Embryonic facial prominence (tissue), 1 donor: ENCODE results near the gene ANAPC16.
A peak's percentile ranks its signal among the peaks of the same experiment; 100 is the strongest.
"Not testable (repeated sequence)": the region's sequence is repeated elsewhere in the genome, so short reads cannot be mapped to it uniquely, and the experiment has no call there.

Experiments
- DNase-seq: peaks from one replicate; pipeline ENCODE4 v3.0.0-alpha.2; 2016; ENCODE audit errors: extremely low spot score

ANAPC16 gene

DNA sequence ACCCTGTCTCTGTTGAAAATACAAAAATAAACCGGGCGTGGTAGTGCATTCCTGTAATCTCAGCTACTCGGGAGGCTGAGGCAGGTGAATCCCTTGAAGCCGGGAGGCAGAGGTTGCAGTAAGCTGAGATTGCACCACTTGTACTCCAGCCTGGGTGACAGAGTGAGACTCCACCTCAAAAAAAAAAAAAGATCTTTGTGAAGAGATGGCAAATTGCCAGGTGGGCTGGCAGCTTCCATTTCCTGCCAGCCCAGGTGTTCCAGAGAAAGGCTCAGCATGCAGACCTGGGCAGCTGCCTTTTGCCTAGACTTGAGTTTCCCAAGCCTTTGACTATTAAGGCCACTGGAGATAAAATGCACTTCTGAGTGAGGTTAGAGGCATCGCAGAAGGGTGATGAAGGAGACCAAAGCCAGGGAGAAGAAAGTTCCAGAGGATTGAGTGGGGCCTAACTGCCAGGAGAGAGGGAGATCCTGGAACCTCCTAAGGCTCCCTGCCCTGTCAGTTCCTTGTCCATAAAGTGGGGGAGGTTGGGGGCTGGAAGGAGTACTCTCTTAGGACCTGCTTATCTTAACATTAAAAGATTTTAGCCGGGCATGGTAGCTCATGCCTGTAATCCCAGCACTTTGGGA lies 47.9 kb downstream of the ANAPC16 start:
- DNase-seq, result no peak

DNA sequence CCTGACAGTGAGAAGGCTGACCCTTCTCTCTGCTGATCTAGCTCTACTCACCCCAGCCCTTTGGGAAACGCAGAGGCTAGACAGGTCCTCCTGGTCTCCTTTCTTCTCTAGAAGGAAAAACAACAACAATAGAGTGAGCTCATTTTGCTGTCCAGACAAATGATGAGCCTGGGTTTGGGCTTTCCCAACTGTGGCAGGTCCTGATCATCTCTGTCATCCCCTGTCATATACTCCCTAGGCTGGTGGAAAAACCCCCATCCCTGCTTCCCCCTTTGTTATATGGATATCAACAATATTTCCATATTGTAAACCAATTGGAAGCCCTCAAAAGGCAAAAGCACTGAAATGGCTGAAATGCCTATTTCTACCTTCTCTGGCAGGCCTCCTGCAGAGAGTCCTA lies 48.7 kb downstream of the ANAPC16 start:
- no peak for DNase-seq

DNA sequence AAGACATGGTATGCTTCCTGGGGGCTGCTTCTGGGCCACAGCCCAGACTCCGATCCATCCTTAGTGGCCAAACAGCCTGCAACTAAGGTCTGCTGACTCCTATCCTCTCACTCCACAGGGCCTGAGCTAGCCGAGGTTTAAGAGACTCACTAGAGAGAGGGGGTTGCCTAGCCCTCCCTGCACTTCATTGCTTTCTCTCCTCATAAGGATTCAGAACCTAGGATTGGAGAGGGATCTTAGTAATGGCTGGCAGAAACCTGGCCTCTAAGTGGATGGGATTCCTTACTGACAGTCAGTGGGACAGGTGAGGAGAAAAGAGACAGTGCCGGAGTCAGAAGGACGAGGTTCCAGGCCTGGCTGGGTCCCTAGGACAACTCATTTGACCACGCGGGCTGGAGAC lies 49.7 kb downstream of the ANAPC16 start:
- no peak for DNase-seq

DNA sequence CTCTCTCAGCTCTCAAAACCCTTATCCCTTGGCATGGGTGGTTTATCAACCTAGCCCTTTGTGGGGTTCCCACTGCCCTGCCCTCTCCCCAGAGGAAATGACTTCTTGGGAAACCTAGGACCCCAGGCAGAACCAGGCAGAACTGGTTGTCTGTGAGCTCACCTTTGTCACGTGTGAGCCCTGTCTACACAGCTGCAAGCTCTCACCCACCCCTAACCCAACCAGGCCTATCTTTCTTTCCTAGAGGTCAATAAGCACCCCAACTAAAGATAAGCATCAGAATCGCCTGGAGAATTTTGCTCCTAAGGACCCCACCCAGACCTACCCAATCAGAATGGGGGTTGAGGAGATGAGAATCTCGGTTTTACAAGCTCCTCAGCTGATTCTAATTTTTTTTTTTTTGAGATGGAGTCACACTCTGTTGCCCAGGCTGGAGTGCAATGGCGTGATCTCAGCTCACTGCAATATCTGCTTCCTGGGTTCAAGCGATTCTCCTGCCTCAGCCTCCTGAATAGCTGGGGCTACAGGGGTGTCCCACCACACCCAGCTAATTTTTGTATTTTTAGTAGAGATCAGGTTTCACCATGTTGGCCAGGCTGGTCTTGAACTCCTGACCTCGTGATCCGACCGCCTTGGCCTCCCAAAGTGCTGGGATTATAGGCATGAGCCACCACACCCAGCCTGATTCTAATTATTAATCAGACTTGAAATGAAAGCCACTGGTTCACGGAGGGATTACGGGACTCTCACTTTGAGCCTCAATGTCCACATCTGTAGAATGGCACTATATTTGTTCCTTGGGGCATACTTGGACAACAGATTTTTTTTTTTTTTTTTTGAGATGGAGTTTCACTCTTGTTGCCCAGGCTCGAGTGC lies 50.4 kb downstream of the ANAPC16 start:
- DNase-seq, result no peak

DNA sequence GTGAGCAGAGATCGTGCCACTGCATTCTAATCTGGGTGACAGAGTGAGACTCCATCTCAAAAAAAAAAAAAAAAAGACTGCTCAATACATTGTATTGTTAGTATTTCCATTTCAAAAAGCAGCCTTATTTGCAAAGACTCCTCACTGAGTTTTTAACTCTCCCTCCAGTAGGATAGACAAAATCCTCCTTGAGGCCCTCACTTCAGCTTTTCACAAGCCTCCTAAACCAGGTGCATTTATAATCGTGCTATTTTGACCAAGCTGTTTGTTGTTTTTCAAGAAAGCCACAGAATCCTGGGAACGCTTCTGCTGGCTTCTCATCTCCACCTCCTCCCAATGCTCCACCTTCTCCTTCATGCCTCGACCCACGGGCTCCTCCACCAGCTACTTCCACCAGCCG lies 51.6 kb downstream of the ANAPC16 start:
- DNase-seq, result no peak

DNA sequence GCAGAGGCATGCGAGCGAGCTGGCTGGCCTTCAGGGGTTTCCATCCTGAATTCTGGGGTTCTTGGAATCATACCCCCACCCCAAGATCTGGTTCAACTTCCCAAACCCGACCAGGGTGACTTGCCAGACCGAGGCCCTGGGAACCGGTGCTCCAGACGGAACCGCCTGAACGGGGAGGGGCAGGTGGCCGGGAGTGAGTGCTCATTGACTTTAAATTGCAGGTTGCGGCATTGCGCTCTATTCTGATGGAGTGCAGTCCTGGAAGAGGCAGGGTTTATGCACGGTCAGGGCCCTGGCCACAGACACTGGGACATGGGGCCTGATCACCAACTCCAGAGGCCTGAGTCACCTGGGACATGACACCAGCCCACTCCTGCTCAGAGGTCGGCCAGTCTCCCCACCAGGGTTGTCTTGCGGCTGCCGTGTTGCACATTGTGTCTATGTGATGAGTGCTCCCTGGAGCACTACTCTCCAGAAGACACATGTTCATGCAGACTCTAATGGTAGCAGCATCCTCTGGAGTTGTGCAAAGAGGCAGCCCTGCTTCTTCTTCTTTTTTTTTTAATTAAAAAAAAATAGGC lies 52.1 kb downstream of the ANAPC16 start:
- no peak for DNase-seq

DNA sequence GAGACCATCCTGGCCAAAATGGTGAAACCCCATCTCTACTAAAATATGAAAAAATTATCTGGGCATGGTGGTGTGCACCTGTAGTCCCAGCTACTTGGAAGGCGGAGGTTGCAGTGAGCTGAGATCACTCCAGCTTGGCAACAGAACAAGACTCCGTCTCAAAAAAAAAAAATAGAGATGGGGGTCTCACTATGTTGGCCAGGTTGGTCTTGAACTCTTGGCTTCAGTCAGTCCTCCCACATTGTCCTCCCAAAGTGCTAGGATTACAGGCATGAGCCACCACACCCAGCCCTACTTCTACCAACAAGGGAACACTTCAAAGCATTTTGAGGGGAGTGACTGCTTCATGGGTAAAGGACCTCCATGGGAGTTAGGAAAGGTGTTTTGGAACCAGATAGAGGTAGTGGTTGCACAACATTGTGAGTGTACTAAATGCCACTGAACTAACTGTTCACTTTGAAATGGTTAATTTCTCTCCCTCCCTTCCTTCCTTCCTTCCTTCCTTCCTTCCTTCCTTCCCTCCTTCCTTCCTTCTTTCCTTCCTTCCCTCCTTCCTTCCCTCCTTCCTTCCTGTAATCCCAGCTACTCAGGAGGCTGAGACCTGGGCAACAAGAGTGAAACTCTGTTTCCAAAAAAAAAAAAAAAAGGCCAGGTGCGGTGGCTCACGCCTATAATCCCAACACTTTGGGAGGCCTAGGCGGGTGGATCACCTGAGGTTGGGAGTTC lies 52.8 kb downstream of the ANAPC16 start:
- DNase-seq, result not testable (repeated sequence)

DNA sequence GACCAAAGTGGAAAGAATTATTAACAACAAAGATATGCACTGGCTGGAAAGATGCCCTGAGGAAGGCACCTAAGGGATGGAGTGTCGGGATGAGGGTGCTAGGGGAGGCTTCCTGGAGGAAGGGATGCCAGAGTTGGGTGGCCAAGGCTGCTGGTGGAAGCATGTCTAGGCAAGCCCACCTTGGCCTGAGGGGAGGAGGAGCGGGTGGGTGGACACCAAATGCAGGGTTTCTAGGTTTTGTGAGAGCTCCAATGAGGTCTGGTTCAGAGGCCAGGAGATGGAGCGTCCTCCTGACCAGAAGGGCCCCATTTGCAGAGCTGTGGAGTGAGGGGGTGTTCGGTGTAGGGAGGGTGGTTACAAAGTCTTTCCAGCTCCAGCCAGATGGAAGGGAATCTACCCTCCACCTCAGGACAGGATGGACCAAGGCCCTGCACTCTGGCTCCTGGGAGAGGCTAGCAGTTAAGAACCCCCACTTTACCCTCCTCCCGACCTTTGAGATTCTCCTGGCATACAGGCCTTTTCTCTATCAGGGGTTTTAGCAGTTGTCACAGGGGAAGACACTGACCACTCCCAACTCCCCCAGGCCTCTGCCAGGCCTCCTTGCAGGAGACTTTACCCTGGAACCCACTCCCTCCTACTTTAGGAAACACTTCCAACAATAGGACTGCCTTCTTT lies 54.9 kb downstream of the ANAPC16 start:
- no peak for DNase-seq

DNA sequence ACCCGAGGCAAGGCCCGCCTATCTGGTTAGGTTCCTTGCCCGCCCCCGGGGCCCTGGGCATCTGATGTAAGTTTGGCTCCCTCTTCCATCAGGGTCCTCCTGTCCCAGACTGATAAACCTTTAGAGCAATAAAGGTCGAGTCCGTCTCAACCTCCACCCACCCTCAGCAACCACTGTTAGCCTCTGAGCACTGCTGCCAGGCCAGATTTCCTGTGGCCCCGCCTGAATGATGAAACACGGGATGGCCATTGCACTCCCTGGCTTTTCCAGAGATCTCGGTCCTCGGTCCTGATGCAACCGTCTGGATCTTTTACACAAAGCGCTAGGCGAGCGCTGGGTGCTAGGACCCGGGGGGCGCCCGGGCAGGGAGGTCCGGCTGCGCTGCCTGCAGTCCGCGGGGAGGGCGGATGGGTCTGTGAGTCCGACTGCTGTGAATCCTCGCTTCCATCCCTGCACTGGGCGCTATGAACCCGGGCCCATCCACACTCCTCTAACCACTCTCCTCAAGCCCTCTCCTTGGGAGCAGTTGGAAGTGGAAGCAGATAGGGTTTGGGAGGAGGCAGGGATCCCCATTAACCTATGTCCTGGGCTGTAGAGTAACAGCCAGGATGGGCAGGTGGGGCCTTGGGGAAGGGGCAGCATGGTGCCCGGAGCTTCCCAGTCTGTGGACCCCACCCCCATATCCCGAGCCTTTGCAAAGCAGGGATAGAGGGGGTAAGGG lies 57.0 kb downstream of the ANAPC16 start:
- no peak for DNase-seq

DNA sequence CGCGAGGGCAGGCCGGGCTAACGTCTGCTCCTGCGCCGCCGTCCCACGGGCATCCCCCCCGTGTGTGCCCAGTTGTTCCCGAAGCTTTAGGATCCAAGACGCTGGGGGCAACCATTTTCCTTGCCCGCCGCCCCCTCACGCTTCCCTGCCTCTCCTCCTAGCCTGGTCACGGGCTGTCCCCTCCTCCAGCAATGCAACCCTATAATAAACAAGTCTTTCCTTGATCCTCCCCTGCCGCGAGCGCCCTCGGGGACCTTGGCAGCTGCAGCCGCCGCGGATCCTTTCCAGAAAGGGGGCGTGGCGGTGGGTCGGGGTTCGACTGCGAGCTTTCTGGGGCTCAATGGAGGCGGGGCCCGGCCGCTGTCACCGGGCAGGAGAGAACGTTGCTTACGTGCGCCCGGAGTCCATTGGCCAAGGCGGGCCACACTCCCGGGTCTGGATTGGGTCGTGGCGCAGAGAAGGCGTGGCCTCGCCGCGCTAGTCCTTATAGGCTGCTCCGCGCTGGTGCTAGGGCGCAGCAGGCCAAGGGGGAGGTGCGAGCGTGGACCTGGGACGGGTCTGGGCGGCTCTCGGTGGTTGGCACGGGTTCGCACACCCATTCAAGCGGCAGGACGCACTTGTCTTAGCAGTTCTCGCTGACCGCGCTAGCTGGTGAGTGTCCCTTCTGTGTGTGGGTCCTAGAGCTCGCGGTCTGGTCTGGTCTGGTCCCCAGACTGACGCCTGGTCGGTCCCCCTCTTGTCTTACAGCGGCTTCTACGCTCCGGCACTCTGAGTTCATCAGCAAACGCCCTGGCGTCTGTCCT lies 57.8 kb downstream of the ANAPC16 start, which contains the start of gene DDIT4:
Gene DDIT4, plus strand, starts transcription at position 515 of the 803 bp plus-strand sequence. CDS start 293 bp downstream, outside the sequence.
- peak; percentile 97 for DNase-seq

DNA sequence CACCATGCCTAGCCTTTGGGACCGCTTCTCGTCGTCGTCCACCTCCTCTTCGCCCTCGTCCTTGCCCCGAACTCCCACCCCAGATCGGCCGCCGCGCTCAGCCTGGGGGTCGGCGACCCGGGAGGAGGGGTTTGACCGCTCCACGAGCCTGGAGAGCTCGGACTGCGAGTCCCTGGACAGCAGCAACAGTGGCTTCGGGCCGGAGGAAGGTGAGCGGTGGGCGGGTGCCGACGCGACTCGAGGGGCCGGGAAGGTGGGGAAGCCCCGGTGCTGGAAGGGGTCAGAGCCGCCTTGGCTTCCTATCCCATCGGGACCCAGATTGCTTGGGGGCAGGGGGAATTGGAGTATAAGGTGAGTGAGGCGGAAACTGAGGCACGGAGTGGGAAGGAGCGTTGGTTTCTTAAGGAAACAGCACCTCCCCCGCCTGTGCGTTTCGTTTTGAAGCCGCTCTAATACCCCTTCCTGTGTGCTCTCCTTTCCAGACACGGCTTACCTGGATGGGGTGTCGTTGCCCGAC lies 58.5 kb downstream of the ANAPC16 start:
- DNase-seq, result no peak

DNA sequence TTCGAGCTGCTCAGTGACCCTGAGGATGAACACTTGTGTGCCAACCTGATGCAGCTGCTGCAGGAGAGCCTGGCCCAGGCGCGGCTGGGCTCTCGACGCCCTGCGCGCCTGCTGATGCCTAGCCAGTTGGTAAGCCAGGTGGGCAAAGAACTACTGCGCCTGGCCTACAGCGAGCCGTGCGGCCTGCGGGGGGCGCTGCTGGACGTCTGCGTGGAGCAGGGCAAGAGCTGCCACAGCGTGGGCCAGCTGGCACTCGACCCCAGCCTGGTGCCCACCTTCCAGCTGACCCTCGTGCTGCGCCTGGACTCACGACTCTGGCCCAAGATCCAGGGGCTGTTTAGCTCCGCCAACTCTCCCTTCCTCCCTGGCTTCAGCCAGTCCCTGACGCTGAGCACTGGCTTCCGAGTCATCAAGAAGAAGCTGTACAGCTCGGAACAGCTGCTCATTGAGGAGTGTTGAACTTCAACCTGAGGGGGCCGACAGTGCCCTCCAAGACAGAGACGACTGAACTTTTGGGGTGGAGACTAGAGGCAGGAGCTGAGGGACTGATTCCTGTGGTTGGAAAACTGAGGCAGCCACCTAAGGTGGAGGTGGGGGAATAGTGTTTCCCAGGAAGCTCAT lies 59.0 kb downstream of the ANAPC16 start:
- no peak for DNase-seq

DNA sequence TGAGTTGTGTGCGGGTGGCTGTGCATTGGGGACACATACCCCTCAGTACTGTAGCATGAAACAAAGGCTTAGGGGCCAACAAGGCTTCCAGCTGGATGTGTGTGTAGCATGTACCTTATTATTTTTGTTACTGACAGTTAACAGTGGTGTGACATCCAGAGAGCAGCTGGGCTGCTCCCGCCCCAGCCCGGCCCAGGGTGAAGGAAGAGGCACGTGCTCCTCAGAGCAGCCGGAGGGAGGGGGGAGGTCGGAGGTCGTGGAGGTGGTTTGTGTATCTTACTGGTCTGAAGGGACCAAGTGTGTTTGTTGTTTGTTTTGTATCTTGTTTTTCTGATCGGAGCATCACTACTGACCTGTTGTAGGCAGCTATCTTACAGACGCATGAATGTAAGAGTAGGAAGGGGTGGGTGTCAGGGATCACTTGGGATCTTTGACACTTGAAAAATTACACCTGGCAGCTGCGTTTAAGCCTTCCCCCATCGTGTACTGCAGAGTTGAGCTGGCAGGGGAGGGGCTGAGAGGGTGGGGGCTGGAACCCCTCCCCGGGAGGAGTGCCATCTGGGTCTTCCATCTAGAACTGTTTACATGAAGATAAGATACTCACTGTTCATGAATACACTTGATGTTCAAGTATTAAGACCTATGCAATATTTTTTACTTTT lies 59.7 kb downstream of the ANAPC16 start:
- no peak for DNase-seq

DNA sequence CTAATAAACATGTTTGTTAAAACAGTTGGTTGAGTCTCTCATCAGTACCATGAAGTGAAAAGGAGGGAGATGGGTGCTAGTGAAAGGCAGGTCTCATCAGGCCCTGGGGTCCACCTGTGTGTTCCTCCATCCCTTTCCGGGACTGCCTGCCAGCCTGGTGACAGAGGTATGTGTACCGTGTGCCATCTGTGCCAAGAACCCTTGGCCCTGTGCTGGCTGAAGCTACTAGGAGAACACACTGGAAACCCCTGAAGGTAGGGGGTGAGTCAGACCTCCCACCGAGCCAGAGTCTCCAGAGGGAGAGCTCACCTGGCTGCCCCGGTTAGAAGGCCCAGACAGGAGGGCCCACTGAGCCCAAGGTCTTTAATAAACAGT lies 60.2 kb downstream of the ANAPC16 start:
- DNase-seq, result no peak

DNA sequence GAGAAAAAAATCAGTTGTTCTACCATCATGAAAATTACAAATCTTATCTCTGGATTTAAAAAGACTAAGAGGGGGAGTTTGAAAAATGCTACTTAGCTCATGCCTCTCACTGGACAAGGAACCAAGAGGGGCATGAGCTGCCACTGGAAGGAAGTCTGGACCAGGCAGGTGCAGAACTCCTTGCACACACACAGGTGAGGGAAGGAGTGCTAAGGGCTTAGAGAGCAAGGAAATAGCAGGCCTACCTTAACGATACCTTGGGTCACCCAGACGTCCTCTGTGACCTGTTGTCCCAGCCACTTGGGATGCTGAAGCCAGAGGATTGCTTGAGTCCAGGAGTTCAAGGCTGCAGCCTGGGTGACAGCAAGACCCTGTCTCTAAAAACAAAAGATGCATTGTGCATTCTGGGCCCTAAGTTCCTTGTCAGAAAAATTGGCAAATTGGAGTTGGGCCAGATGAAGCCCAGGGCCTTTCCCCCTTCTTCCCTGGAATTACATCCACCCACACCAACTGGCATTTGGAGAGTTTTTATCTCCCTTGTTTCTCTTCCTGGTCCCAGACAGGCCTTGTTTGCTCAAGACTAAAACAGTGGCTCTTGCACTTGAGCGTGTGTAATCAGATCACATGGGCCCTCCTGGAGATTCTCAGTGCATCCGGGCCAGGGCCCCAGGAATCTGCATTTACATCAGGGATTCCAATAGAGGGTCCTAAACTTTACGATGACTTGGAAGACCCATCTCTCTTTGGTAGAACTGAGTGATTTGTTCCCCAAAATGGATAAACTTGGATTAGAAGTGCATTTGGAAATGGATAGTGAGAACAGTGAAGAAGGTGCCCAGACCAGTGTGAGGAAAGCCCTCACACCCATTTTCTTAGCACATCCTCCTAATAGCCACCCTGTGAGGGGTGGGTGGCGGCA lies 60.9 kb downstream of the ANAPC16 start:
- DNase-seq, result no peak

DNA sequence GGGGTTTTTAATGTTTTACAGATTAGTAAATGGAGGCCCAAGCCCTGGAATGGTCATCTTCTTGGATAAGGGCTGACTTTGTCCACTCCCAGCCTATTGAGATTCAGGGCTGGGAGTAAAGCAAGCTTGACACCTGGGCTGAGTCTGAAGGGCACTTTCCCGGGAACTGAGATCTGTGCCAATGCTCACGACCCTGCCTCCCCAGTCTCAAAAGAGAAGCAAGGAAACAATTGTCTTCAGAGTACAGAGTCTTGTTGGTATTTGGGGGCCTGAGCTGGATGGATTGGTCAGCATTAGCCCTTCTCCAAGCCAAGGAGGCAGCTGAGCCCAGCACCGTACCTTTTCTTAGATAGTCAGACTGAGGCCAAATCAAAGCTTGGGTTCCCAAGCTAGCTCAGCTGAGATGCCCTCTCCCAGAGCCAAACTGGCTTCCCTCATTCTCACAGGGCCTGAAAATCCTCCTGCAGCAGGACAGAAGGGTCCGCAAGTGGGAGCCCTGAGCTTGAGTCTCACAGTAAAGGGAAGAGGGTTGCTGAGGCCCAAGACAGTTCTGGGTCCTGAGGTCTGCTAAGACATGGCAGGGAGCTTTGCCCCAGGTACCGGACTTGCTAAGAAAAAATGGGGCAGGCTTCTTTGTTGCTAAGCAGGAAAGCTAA lies 61.7 kb downstream of the ANAPC16 start:
- DNase-seq, result no peak

DNA sequence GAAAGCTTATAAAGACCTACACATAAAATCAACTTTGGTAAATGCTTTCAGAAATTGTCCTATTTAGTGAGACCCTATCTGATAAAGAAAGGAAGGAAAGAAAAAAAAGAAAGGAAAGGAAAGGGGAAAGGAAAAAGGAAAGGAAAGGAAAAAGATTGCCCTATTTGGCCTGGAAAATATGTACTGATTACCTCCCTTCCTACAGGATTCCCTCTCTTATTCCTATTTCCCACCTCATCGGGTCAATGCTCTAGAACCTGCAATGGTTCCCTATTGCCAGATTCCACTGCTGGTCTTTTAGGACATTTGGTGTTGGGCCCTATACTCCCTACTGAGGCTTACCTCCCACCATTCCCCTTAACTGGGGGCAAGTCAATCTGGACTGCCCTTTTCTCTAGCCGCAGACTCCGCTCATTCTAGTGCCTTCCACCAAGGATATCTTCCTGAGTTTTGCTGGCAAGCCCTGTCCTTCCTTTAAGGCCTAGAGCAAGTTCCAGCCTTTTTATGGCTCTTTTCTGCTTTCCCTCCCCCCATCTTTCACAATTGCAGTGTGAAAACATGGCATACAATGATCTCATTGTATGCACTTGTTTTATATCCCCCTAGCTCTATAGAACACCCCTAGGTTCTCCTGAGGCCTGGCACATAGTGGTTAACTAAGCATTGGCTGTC lies 62.3 kb downstream of the ANAPC16 start:
- no peak for DNase-seq
